Smooth muscle cell of the brain vasculature (primary cell): ENCODE results near the gene HOXA4.

Experiments used
- DNase-seq: peaks from one replicate; pipeline ENCODE4 v3.0.0-alpha.2; 2012; ENCODE audit warnings: low read depth, low spot score

The HOXA4 gene

DNA sequence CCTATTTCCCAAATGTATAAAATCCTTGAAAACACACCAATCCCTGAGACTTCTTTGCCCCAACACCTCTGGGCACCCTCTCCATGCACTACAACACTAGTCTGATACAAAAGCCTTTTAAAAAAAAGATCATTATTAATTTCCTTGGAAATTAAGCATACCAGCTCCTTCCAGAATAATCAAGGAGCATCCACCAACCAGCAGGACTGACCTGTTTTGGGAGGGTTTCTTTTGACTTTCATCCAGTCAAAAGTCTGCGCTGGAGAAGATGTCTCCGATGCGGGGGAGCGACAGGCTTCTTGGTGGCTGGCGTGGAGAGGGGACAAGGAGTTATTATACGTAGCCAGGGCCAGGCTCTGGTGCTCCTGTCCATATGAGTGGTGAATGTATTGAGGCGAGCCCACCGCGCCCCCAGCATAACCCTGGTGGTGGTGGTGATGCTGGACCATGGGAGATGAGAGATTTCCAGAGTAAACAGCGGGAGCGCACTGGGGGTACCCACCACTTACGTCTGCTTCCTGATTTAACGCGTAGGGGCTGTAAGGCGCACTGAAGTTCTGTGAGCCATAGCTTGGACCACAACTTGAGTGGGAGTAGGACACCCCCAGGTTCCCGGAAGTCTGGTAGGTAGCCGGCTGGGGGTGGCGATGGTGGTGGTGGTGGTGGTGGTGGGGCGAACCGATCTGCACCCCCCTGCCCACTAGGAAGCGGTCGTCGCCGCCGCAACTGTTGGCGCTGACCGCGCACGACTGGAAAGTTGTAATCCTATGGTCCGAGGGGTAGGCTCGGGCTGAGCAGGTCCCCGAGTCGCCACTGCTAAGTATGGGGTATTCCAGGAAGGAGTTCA is 35.3 kb downstream of the HOXA4 start:
- no peak for DNase-seq

DNA sequence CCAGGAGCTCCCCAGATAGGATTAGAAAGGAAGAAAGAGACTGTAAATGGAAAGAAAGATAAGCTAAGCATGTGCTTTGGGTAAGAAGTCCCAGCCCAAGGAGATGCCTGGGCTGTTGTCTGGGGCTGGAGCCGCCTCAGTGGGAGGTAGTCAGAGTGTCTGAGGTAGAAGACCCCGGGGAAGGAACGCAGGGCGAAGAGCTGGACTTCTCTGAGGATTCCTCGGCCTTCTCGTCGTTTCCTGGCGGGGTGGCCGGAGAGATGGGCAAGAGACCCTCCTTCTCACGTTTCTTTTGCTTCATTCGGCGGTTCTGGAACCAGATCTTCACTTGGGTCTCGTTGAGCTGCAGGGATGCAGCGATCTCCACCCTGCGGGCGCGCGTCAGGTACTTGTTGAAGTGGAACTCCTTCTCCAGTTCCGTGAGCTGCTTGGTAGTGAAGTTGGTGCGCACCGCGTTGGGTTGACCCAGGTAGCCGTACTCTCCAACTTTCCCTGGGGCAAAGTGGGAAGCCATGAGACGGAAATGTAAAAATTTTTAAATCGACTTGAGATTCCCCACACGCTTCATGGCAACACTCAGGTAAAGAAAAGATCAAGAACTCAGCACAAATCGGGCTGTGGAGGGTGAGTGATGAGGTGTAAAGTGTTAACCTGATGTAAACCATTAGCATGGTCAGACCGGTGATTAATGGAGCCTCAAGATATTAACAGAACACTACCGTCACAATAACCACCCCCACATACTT is 36.1 kb downstream of the HOXA4 start:
- no peak for DNase-seq

DNA sequence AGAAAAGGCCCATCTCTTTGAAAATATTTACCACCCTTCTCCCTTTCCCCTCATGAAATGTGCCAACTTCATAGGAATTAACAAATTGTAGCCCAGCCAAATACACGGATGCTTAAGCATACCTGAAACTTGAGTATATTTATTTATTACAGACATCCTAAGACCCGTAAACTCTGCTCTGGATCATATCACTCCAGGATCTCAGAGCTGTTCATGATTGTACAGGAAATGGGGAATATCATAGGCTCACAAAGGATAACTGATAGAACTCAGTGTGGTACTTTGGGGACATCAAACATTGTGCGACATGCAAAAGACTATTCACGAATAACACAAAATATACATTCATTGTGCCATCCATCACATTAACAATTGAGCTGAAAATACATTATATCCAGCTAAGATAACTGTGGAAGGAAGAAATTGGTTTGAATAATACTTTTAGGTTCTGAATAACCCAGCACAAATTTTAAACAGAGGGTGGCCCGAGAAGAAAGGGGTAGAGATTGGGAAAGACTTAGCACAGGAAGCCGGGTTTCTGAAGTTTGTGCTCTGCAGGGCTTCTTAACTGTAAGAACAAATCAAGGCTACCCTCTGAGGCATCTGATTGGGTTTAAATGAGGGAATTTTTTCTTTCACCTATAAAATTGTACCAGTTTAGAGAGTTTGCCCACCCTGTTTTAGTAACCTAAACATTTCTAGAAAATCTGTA is 37.2 kb downstream of the HOXA4 start:
- DNase-seq: no peak

GRCh38 chr7:27092819-27093110 is 37.8 kb downstream of the HOXA4 start:
- DNase-seq: no peak

- DNase-seq: no peak
Measured at GRCh38 chr7:27091941-27092818, 38.4 kb downstream of the HOXA4 start.

DNA sequence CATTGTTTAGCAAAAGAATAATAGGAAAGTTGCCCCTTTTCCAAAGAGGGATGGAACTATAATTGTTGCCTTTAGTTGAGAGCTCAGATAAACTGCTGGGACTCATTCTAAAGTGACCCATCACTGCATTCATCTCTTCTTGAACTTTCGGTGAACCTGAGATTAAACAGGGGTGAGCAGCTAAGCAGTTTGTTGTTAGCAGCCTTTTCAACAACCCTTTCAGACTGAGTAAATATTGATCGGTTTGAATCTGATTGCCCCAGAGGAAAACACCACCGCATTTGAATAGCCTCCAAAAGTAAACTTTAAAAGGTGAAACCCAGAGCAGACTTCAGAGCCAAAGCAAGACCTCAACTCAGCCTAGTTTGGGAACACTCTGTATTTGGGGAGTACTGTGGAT is 39.5 kb downstream of the HOXA4 start:
- DNase-seq: no peak

- DNase-seq: no peak
Measured at GRCh38 chr7:27088002-27088922, 42.3 kb downstream of the HOXA4 start.

GRCh38 chr7:27083646-27084045 is 46.9 kb downstream of the HOXA4 start:
- DNase-seq: no peak

- no peak for DNase-seq
Measured at GRCh38 chr7:27082171-27082570, 48.4 kb downstream of the HOXA4 start.

GRCh38 chr7:27080844-27081436 is 49.6 kb downstream of the HOXA4 start:
- DNase-seq: no peak

GRCh38 chr7:27079234-27079975 is 51.2 kb downstream of the HOXA4 start:
- no peak for DNase-seq

GRCh38 chr7:27078616-27079233 is 51.8 kb downstream of the HOXA4 start:
- no peak for DNase-seq
